GM21737 (cell line): ENCODE results near the gene ACMSD.

Experiments
- ATAC-seq: cut with Tn5 transposase; IDR thresholded peaks from one replicate; pipeline ENCODE4 v1.9.1; 2021; ENCODE audit warnings: mild to moderate bottlenecking, moderate library complexity; ENCODE audit not compliant: unreplicated experiment

Gene ACMSD

DNA sequence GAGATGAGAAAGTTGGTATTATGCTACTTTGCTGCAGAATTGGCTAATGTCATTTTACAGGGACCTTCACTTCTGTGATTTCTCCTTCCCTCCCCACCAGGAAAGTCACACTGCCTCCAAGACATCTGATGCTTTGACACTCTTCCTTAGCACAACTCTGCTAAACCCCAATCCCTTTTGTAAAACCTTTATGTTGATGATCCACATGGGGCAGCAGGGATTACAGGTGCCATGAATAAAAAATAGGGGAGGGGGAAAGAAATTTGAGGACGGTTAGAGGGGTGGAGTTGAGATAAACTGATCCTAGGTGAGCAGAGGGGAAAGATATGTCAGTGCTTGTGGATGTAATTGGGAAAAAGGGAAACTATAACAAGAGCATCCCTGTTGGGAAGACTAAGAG, 106.6 kb downstream of the ACMSD start:
- ATAC-seq, result no peak

DNA sequence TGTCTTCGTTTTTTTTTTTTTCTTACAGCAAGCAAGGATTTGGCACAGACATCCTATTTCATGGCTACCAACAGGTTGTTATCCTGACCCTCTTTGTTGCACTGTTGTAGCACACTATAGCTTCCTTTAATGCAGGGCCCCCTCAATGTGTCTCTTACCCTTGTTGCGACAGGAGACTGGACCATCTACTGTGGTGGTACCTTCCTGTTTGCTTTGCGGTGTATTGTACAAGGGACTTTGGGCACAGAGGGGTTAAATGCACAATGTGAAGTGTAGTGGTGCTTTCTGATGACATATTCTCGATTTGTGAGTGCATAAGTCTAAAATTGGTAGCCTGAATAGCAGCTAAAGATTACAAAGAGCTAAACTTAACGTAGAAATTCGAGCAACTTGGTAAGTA, 107.7 kb downstream of the ACMSD start:
- no peak for ATAC-seq

DNA sequence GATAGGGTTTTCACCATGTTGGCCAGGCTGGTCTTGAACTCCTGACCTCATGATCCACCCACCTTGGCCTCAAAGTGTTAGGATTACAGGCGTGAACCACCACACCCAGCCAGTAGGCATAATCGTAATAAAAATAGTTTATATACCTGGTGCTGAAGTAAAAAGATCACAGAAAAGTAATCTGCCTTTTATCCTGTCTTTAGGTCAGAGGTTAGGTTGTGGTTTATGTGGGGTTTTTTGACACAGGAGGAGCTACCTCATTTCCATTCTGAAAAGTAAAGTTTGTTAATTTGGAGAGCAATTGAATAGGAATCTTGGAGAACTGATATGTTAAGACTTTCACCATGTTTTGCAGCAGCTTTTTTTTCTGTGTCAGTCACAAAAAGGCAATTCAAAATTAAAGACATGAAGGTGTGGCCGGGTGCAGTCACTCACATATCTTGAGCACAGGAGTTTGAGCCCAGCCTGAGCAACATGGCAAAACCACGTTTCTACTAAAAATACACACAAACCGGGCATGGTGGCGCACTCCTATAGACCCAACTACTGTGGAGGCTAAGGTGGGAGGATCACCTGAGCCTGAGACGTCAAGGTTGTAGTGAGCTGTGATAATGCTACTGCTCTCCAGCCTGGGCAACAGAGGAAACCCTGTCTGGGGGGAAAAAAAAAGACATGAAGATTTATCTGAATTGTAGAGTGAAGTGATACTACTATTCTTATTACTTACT, 111.7 kb downstream of the ACMSD start:
- ATAC-seq, result no peak

DNA sequence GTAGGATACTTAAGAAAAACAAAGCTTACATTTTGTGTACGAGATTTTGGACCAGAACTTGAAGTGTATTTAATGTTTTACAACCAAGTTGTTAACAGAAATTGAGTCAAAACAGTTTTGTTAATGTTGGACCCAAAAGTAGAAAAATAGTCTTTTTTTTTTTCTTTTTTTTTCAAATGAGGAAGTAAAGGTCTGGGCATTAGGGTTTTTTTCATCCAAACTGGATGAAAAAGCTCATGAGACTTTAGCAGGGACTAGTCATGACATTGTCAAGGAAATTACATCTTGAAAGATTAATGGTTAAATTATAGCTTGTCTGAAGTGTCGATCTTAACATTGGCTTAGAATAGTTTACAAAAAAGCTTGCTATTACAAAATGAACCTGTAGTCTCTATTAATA, 112.5 kb downstream of the ACMSD start:
- ATAC-seq, result no peak
